Activated CD4-positive, CD25-positive, alpha-beta regulatory T cell treated with anti-CD3 and anti-CD28 coated beads, Interleukin-2, amount 50 U/mL, for 72 hours (primary cell): ENCODE measurements around the gene AXIN2.
"Not testable (repeated sequence)": the region's sequence is repeated elsewhere in the genome, so short reads cannot be mapped to it uniquely, and the experiment has no call there.

Experiments
- DNase-seq: peaks from one replicate; pipeline ENCODE4 v3.0.0; 2021

The AXIN2 gene

DNA sequence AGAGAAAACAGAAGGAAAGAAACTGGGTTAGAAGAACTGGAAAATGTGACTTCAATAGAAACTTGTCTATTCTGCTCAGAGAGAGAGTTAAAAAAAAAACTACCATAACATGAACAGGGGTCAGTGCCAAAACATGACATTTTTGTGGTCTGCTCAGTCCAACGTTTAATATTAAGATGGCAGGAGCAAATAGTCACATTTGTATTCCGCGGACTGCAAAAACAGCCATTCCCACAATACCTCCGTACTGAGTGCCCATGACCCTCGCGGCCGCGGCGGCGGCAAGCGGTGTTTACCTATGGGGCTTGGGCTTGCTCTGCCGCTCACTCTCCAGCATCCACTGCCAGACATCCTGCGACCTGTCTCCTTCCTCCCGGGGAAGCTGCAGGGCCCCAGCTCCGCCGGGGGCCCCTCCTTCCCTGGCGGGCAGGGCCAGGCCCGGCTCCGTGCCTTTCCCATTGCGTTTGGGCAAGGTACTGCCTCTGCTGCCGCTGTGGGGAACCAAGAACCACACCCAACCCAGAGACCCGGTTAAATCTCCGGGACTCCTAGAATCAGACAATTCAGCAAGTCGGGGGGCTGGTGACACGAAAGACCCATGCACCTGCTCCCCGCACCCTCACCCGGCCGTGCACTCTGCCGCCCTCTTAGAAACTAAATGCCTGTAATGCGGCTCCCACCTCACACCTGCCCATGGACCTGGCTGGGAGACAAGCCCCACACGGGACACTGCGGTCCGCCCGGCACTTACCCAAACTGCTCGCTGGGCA is 24.7 kb downstream of the AXIN2 start:
- no peak for DNase-seq

DNA sequence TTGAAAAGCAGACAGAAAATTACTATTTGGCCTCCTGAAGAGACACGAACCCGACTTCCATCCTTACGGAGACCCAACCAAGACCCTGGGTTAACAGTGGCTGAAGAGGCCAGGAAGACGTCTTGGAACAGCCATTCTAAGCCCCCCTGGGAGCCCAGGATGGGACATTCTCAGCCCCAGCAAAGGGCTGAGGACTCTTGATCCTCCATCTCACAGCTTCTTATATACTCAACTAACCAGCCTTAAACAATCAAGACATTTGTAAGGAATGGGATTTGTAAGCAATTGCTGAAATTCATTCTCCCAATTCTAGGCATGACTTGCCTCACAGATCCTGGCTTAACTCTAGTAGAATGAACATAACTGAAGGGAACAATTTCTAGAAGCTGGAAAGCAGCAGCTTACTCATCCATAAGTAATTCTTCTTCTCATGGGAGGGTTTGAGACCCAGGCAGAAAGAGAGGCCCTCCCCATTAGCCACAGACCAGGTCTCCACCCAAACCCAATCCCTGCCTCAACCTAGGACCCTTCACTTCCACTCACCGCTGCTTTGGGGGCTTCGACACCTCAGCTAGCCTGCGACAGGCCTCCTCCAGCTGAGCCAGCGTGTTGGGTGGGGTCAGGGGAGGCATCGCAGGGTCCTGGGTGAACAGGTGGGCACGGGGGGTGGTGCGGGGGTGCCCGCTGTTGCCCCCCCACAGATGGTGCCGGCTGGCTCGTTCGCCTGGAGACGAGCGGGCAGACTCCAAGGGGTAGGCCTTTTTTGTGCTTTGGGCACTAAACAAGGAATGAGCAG is 25.5 kb downstream of the AXIN2 start:
- DNase-seq, result no peak

DNA sequence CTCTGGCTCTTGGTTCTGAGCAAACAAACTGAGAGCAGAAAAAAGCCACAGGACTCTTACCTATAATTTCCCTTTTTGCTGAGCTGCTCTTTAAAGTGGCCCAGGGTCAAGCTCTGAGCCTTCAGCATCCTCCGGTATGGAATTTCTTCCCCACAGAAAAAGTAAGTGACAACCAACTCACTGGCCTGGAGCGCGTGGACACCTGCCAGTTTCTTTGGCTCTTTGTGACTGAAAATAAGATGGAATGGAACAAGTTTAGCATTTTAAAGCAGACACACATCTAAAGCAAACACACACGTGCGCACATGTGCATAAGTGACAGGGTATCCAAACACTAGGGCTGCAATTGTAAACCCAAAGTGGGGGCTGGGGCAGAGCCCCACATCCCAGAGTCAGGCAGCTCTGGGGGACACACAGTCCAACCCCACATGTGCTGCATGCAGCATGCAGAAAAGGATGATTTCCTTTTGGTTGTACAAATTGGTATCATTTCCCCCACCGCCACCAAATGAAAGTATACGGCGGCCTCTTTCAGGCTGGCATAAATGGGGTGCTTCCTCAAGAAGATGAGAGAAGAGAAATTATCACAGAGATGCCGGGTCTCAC is 27.5 kb downstream of the AXIN2 start:
- no peak for DNase-seq

DNA sequence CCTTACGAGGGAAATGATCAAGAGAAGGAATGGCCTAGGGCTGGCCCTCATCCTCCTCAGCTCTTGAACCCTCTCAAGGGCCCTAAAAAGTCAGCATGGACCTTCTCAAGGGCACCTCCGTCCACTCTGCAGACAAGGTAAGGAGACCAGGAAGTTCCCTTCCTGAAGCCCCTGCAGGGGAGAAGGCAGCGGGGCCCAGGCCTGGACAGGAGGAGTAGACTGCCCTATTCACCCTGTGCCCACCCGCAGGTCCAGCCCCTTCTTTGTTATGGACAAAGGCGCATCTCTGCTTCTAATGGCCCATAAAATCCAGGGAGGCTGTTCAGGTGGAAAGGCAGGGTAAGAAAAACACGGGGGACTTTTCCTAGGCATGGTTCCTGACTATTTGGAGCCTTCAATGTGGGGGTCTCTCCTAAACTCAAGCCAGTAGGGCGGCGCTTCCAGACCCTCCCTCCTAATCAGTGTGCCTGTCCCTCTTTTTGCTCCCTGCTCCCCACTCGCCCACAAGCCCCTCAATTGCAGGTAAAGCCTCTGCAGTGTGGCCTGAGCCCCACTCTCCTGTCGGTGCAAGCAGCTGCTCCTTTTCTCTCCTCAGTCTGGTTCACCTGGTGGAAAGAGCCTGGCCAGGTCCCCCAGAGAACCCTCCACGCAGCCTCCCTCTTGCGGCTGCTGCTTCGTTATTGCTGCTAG is 28.2 kb downstream of the AXIN2 start:
- DNase-seq, result no peak

GRCh38 chr17:65532101-65532890 is 29.2 kb downstream of the AXIN2 start:
- no peak for DNase-seq

DNA sequence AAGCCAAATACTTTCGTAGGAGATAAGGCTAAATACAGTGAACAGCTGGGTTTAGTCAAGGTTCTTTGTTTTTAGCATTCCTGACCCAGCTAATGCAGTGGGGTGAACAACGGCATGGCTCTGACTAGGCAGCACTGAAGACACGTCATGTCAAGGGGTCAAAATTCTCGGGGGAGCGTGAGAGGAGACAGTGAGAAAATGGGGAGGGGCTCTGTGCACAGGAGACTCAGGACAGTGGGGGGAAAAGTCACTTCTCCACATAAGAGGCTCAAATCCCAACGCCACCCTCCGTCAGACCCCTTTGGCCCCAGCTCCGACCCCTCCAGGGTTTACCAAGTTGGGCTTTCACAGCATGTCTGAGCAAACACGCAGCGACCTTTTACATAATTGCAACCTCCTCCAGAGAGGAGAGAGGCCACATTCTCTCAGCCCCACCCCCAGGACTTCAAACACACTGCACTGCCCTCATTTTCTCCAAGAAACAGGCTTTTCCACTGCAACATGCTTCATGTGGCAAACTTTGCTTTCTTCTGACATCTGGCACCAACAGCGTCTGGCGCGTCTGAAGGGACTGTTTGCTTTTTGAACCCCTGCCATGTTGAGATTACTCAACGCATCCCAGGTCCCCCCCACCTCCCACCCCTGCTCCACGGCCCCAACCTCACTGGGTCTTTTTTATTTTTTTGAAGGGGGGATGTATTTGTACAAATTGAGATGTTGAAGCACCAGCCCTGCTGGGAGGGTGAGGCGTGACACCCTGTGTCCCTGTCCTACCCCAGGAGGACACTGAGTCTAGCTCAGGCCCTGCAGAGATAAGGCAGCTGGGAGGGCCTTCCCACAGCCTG is 30.0 kb downstream of the AXIN2 start:
- no peak for DNase-seq

DNA sequence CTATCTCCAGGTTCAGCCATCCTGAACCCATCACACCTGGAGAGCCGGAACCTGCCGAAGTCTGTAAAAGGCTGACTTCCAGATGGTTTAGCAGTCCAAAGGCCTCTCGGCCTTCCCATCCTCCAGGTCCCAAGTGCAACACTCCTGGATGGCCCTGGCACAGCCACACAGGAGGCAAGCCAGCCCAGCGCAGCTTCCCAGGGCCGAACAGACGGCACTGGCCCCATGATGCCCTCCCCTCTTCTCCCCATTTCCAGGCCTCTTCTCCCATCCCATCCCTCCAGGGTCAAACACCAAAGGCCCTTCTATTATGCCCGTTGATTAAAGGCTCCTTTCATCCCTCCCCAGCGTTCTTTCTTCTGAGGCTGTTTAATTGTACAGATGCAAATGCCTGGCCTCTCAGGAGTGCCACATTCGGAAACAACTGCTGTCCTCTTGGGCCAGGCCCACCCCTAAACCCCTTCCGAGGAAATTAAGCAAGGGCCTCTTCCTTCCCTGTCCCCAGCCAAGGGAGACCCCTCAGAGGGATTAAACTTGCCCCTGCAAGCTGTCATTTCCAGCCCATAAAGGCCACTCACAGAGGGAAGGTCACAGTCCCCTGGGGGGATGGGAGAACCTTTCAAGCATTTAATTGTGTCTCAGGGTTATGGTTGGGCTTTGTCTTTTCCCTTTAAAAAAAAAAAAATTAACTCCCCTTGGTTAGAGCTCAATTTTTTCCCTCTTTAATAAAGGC is 30.8 kb downstream of the AXIN2 start:
- DNase-seq, result no peak

DNA sequence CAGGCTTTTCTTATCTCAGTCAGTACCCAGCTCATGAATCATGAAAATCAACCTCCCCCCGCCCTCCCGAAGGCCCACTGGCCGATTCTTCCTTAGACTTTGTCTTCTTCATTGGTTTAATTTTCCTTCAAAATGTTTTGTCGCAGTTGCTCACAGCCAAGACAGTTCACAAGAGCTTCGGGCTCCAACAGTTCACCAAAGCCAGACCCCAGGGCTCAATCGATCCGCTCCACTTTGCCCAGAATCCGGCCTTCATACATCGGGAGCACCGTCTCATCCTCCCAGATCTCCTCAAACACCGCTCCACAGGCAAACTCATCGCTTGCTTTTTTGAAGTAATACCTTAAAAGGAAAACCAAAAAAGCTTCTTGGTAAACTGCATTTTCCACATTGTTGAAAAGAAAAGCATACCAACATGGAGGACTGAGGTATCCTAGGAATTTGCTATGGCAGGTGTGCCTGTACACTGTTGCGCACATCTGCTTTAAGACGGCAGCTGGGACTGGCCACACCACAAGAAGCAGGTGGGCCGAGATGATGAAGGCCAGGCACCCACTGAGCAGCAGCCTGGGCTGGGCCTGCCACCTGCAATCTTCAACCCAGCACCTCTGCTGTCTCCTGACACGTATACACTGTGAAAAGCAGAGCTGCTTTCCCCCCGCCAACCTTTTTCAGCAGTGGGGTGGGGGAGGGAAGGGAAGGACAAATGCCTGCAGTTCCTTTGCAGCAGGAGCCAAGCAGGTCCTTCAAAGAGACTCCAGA is 31.5 kb downstream of the AXIN2 start:
- no peak for DNase-seq

- no peak for DNase-seq
Observed at GRCh38 chr17:65529040-65529633, 32.3 kb downstream of the AXIN2 start.

- DNase-seq, result no peak
Observed at GRCh38 chr17:65527857-65528591, 33.4 kb downstream of the AXIN2 start.

DNA sequence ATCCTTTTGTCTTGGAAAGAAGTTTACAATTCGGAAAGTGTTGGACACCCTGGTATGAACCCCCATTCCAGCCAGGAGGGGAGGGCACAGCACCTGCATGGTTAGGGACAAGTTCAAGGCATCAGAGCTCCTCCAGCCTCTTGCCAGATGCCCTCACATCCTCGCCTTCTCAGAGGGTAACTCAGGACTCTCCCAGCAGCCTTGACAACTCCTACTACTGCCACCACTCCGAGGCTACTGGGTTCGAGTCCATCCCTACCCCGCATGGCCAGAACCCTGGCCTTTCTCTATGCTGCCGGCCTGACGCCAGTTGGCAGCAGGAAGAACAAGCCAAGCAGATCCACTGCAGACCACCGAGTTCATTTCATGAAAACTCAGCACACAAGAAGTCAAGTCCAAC is 34.1 kb downstream of the AXIN2 start:
- DNase-seq, result no peak

DNA sequence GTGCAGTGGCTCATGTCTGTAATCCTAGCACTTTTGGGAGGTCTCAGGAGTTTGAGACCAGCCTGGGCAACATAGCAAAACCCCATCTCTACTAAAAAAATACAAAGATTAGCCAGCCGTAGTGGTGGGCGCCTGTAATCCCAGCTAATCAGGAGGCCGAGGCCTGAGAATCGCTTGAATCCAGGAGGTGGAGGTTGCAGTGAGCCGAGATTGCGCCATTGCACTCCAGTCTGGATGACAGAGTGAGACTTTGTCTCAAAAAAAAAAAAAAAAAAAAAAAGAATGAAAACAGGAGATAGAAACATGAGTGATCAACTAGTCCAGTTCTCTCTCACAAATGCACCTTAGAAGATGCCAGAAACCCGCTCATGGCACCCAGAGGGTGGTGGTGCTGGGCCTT is 34.6 kb downstream of the AXIN2 start:
- DNase-seq, result not testable (repeated sequence)

DNA sequence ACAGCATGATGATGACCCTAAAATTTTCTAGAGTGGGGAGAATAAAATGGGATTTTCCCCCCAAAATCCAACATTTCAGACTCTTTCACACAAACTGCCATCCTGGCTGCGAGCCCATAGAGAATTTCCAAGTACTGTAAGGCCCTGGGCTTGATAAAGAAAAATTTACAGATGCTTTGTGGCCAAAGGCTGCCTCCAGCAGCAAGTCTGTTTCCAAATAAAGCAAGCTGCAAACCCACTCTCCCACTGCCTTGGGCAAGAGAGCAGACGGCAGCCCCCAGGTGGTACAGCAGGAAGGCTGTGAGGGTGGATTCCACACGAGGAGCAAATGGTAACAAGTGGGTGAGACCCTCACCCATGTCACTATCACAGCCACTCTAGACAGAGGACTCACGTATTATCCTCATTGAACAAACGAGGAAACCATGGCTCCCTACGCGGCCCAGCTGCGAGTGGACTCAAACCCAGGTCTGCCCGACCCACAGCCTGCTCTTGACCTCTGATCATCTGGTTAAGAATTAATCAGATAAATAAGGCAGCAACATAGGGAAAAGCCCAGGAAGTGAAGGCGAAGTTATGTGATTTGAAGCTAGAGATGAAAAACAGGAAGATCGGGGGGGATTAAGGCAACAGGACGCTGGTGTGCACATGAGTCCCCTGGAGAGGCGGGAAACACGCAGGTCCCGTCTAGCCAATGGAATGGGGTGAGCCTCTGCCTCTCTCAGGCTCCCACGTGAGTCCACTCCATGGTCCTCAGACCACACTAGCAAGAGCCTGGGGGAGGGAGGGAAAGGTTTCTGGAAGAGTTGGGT is 37.4 kb downstream of the AXIN2 start:
- no peak for DNase-seq

- no peak for DNase-seq
Observed at GRCh38 chr17:65523411-65523810, 38.0 kb downstream of the AXIN2 start.

DNA sequence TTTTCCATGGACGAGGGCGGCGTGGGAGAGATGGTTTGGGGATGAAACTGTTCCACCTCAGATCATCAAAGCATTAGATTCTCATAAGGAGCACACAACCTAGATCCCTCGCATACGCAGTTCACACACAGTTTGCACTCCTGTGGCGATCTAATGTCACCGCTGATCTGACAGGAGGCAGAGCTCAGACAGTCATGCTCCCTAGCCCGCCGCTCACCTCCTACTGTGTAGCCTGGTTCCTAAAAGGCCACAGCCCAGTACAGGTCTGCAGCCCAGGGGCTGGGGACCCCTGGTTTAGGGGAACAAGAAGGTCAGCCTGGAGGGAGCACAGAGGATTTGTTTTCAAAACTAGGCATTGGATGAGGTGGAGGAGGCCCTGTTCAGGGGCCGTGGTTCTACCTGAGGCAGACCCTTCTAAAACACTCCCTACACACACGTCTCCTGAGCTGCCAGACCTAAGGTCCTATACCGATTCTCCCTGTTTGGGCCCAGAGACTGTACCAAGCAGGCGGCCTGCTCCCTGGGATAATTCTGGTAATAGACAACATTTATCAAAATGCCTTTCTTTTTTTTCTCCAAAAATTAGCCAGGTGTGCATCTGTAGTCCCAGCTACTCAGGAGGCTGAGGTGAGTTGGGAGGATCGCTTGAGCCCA is 38.6 kb downstream of the AXIN2 start:
- no peak for DNase-seq

DNA sequence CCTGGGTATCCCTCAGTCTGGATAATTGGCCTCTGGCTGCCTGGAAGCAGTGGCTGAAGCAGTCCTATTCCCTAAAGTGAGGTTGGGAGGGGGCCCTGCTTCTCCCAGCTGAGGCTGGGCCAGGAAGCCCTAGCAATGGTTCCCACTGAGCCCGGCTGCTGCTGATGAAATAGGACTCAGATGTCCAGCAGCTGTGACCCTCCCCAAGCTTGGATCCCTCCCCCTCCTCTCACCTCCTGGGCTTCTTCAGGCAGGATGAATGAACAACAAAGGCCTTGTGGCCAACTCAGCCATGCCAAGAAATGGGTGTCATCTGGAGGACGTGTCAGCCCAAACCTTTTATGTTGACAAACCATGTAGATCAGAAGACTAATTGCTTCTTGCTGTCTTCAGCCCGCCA is 42.0 kb downstream of the AXIN2 start:
- DNase-seq, result no peak

- no peak for DNase-seq
Observed at GRCh38 chr17:65518256-65518655, 43.2 kb downstream of the AXIN2 start.
